Measurements from ENCODE around the gene MINDY2.
A peak's percentile ranks its signal among the peaks of the same experiment; 100 is the strongest.

Gene MINDY2

DNA sequence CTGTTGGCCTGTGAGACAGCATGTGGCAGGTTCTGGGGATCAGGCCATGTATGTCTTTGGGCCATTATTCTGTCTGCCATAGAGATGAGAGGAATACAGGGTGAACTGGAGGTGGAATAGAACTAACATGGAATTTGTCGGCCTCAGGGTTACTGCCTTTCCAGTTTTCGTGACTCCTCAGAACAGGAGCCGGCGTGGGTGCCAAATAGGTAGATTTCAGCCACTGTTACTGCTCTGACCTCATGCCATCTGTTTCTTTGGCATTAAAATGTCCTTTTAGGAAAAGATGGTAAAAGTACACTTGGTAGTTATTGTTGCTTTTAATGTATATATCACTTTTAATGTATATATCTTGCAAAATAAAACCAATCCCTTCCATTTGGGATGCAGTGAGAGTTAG, 96.8 kb downstream of the MINDY2 start:
- TF ChIP-seq, protein P1, sequence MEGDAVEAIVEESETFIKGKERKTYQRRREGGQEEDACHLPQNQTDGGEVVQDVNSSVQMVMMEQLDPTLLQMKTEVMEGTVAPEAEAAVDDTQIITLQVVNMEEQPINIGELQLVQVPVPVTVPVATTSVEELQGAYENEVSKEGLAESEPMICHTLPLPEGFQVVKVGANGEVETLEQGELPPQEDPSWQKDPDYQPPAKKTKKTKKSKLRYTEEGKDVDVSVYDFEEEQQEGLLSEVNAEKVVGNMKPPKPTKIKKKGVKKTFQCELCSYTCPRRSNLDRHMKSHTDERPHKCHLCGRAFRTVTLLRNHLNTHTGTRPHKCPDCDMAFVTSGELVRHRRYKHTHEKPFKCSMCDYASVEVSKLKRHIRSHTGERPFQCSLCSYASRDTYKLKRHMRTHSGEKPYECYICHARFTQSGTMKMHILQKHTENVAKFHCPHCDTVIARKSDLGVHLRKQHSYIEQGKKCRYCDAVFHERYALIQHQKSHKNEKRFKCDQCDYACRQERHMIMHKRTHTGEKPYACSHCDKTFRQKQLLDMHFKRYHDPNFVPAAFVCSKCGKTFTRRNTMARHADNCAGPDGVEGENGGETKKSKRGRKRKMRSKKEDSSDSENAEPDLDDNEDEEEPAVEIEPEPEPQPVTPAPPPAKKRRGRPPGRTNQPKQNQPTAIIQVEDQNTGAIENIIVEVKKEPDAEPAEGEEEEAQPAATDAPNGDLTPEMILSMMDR (conservative IDR thresholded peaks at IDR 0.05; ENCODE audit: low read depth, low read length), result no peak
- H3K4me3 ChIP-seq (ENCODE audit: low read depth, low read length), result no peak overlapping the region
- no peak for DNase-seq (ENCODE audit: low read depth)

GRCh38 chr15:58870451-58870850, 99.3 kb downstream of the MINDY2 start:
- H3K4me3 ChIP-seq (ENCODE audit: low read depth, low read length), result no peak overlapping the region
- TF ChIP-seq, protein P1 (conservative IDR thresholded peaks at IDR 0.05; ENCODE audit: low read depth, low read length), result no peak
- peak; percentile 53 for DNase-seq (ENCODE audit: low read depth)

GRCh38 chr15:58873267-58873666, 102.2 kb downstream of the MINDY2 start:
- no peak overlapping the region for H3K4me3 ChIP-seq (ENCODE audit: low read depth, low read length)
- TF ChIP-seq, protein P1 (conservative IDR thresholded peaks at IDR 0.05; ENCODE audit: low read depth, low read length), result no peak
- DNase-seq (ENCODE audit: low read depth), result peak; percentile 28

DNA sequence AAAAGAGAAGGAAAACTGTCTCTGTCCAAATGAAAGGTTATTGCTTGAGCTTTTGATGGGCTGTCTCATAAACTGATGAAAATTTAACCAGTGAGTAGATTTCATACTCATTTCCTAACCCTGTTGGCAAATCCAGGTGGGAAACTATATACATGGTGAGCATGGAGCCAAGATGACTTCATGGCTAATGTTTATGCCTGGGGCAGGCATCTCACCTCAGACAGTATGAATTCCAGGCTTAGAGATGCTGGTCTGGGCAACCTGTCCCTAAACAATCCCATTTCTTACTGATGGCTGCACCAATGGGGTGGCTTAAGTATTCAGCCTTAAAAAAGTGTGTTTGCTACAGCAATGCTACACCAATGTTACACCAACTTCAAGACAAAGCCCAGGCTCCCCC, 104.2 kb downstream of the MINDY2 start:
- H3K4me3 ChIP-seq (ENCODE audit: low read depth, low read length), result no peak overlapping the region
- DNase-seq (ENCODE audit: low read depth), result no peak
- TF ChIP-seq, protein P1 (conservative IDR thresholded peaks at IDR 0.05; ENCODE audit: low read depth, low read length), result no peak

GRCh38 chr15:58876306-58877106, 105.4 kb downstream of the MINDY2 start:
- no peak overlapping the region for H3K4me3 ChIP-seq (ENCODE audit: low read depth, low read length)
- DNase-seq (ENCODE audit: low read depth), result no peak
- TF ChIP-seq, protein P1 (conservative IDR thresholded peaks at IDR 0.05; ENCODE audit: low read depth, low read length), result no peak

DNA sequence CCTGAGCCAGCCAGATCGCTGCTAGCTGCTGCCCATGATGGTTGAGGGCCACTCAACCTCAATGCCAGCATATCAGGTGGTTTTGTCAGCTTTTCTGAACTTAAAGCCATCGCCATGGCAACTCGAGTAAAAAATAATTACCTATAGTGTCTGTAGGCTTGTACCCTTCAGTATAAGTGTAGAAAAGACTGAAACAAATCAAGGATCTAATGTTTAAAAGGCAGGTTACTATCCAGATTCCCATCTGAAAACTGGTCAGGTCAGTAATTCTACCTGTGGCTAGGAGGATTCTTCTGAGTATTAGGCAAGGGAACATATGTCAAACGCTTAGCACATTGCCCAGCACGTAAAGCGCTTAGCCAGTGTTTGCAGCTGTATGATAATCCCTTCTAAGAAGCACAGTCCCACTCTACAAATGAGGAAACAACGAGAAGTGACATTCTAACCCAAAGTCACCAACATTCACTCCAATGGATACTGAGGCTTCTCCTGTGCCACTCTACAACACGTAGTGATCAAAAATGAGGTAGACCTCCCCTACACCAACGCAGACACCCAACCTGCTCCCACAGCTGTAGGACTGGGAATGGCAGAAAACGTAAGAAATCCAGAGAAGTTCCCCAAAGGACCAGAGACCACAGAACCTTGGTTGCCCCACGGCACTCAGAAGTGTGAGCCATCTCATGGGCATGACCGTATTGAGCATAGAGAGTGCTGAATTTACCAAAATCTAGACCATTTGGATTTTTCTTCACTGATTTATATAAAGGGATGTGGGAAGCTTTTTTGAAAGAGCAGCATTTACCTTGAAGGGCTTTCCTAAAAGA, 107.1 kb downstream of the MINDY2 start:
- no peak overlapping the region for H3K4me3 ChIP-seq (ENCODE audit: low read depth, low read length)

More for the DNA sequence above, 107.1 kb downstream of the MINDY2 start:
- TF ChIP-seq, protein P1 (conservative IDR thresholded peaks at IDR 0.05; ENCODE audit: low read depth, low read length), result no peak
- DNase-seq (ENCODE audit: low read depth), result no peak

Measured in choroid plexus epithelial cell (primary cell).